ENCODE measurements around the gene CCL11.

The CCL11 gene

DNA sequence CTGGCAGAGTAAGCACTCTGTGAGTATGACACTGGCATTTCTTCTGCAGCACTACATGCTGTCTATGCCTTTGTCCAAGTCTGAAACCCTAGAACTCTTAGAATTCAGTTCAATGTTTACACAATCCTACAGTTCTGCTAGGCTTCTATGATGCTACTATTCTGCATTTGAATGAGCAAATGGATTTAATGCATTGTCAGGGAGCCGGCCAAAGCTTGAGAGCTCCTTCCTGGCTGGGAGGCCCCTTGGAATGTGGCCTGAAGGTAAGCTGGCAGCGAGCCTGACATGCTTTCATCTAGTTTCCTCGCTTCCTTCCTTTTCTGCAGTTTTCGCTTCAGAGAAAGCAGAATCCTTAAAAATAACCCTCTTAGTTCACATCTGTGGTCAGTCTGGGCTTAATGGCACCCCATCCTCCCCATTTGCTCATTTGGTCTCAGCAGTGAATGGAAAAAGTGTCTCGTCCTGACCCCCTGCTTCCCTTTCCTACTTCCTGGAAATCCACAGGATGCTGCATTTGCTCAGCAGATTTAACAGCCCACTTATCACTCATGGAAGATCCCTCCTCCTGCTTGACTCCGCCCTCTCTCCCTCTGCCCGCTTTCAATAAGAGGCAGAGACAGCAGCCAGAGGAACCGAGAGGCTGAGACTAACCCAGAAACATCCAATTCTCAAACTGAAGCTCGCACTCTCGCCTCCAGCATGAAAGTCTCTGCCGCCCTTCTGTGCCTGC lies 30.7 kb upstream of the CCL11 start, which contains the start of gene CCL2:
TSS of gene CCL2 (plus strand) at position 635 of the 730 bp plus-strand sequence. CDS start at position 700, 65 bp downstream.
- no peak for TF ChIP-seq POLR2A (IDR thresholded peaks at IDR 0.05; ENCODE audit: low read depth, low read length)
- TF ChIP-seq SPI1 (IDR thresholded peaks at IDR 0.05; ENCODE audit: low read depth, low read length), result no peak
- TF ChIP-seq POU2F2 (IDR thresholded peaks at IDR 0.05; ENCODE audit: low read depth, low read length), result no peak
- no peak for TF ChIP-seq POLR2AphosphoS5 (IDR thresholded peaks at IDR 0.05; ENCODE audit: low read depth, low read length)
- no peak for TF ChIP-seq PAX5 (IDR thresholded peaks at IDR 0.05; ENCODE audit: insufficient read depth, low read length, severe bottlenecking)
- TF ChIP-seq TAF1 (IDR thresholded peaks at IDR 0.05; ENCODE audit: low read depth, low read length), result no peak
- DNase-seq (ENCODE audit: insufficient read length, low spot score) (no peak), FAIRE-seq (no peak)

GRCh38 chr17:34255381-34255732 lies 30.2 kb upstream of the CCL11 start:
- no peak for TF ChIP-seq POLR2AphosphoS5 (IDR thresholded peaks at IDR 0.05; ENCODE audit: low read depth, low read length)
- TF ChIP-seq PAX5 (IDR thresholded peaks at IDR 0.05; ENCODE audit: insufficient read depth, low read length, severe bottlenecking), result no peak
- TF ChIP-seq POU2F2 (IDR thresholded peaks at IDR 0.05; ENCODE audit: low read depth, low read length), result no peak
- TF ChIP-seq TAF1 (IDR thresholded peaks at IDR 0.05; ENCODE audit: low read depth, low read length), result no peak
- TF ChIP-seq POLR2A (IDR thresholded peaks at IDR 0.05; ENCODE audit: low read depth, low read length), result no peak
- no peak for TF ChIP-seq SPI1 (IDR thresholded peaks at IDR 0.05; ENCODE audit: low read depth, low read length)
- FAIRE-seq, result no peak

DNA sequence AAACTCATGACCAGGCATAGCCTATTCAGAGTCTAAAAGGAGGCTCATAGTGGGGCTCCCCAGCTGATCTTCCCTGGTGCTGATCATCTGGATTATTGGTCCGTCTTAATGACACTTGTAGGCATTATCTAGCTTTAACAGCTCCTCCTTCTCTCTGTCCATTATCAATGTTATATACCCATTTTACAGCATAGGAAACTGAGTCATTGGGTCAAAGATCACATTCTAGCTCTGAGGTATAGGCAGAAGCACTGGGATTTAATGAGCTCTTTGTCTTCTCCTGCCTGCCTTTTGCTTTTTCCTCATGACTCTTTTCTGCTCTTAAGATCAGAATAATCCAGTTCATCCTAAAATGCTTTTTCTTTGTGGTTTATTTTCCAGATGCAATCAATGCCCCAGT lies 29.7 kb upstream of the CCL11 start:
- no peak for DNase-seq (ENCODE audit: insufficient read length, low spot score)
- TF ChIP-seq POLR2A (IDR thresholded peaks at IDR 0.05; ENCODE audit: low read depth, low read length), result no peak
- no peak for TF ChIP-seq PAX5 (IDR thresholded peaks at IDR 0.05; ENCODE audit: insufficient read depth, low read length, severe bottlenecking)
- TF ChIP-seq TAF1 (IDR thresholded peaks at IDR 0.05; ENCODE audit: low read depth, low read length), result no peak
- no peak for TF ChIP-seq POU2F2 (IDR thresholded peaks at IDR 0.05; ENCODE audit: low read depth, low read length)
- no peak for TF ChIP-seq POLR2AphosphoS5 (IDR thresholded peaks at IDR 0.05; ENCODE audit: low read depth, low read length)
- no peak for TF ChIP-seq SPI1 (IDR thresholded peaks at IDR 0.05; ENCODE audit: low read depth, low read length)
- FAIRE-seq, result no peak

More at GRCh38 chr17:34255381-34255732, 30.2 kb upstream of the CCL11 start:
- no peak for DNase-seq (ENCODE audit: insufficient read length, low spot score)

DNA sequence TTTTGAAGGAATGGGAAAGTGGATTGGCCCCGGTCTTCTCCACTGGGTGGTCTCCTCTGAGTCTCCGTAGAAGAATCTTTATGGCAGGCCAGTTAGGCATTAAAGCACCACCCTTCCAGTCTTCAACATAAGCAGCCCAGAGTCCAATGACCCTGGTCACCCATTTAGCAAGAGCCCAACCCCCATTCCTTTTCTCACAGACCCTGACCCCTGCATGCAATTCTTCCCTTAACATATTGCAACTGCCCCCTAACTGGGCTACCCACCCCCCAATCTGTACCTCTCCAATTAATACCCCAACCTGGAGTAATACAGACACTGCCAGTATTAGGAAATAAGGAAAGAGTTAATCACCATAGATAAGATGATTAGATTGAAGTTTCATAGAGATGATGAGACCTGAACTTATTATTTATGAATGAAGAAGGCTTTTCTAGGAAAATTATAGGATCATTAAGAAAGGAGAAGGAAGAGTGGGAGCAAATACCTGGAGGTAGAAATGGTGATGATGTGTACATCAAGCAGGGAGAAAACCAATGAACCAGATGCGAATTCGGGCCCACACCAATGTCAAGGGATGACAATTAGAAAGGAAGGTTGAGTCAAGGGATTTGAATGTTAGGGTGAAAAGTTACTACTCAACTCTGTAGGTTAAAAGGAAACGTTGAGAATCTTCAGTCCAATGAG lies 28.1 kb upstream of the CCL11 start:
- no peak for DNase-seq (ENCODE audit: insufficient read length, low spot score)
- no peak for FAIRE-seq
- no peak for TF ChIP-seq POU2F2 (IDR thresholded peaks at IDR 0.05; ENCODE audit: low read depth, low read length)
- no peak for TF ChIP-seq POLR2A (IDR thresholded peaks at IDR 0.05; ENCODE audit: low read depth, low read length)
- TF ChIP-seq TAF1 (IDR thresholded peaks at IDR 0.05; ENCODE audit: low read depth, low read length), result no peak
- no peak for TF ChIP-seq PAX5 (IDR thresholded peaks at IDR 0.05; ENCODE audit: insufficient read depth, low read length, severe bottlenecking)
- TF ChIP-seq POLR2AphosphoS5 (IDR thresholded peaks at IDR 0.05; ENCODE audit: low read depth, low read length), result no peak
- no peak for TF ChIP-seq SPI1 (IDR thresholded peaks at IDR 0.05; ENCODE audit: low read depth, low read length)

- DNase-seq (ENCODE audit: insufficient read length, low spot score) (no peak), FAIRE-seq (no peak)
These were observed 27.6 kb upstream of the CCL11 start for GRCh38 chr17:34257986-34258326.

DNA sequence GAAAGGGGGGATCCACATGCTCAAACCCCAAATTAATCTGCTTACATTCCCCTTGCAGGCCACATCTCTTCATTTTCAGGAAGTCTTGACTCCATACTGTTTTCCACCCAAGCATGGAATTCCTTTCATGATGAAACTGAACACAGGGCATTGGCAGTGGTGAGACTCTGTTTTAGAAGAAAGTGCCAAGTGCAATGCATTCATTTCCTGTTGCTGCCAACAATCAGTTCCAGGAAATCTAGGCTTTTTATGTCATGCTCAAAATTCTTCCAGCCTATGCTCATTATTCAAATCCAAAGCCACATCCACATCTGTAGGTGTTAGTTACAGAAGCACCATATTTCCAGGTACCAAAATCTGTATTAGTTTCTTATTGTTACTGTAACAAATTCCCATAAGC lies 26.4 kb upstream of the CCL11 start:
- FAIRE-seq (no peak), DNase-seq (ENCODE audit: insufficient read length, low spot score) (no peak)
- TF ChIP-seq POU2F2 (IDR thresholded peaks at IDR 0.05; ENCODE audit: low read depth, low read length) (no peak), TAF1 (IDR thresholded peaks at IDR 0.05; ENCODE audit: low read depth, low read length) (no peak), POLR2AphosphoS5 (IDR thresholded peaks at IDR 0.05; ENCODE audit: low read depth, low read length) (no peak), SPI1 (IDR thresholded peaks at IDR 0.05; ENCODE audit: low read depth, low read length) (no peak), PAX5 (IDR thresholded peaks at IDR 0.05; ENCODE audit: insufficient read depth, low read length, severe bottlenecking) (no peak), POLR2A (IDR thresholded peaks at IDR 0.05; ENCODE audit: low read depth, low read length) (no peak)

More at GRCh38 chr17:34257986-34258326, 27.6 kb upstream of the CCL11 start:
- no peak for TF ChIP-seq TAF1 (IDR thresholded peaks at IDR 0.05; ENCODE audit: low read depth, low read length)
- no peak for TF ChIP-seq SPI1 (IDR thresholded peaks at IDR 0.05; ENCODE audit: low read depth, low read length)
- TF ChIP-seq POU2F2 (IDR thresholded peaks at IDR 0.05; ENCODE audit: low read depth, low read length), result no peak
- no peak for TF ChIP-seq PAX5 (IDR thresholded peaks at IDR 0.05; ENCODE audit: insufficient read depth, low read length, severe bottlenecking)
- no peak for TF ChIP-seq POLR2AphosphoS5 (IDR thresholded peaks at IDR 0.05; ENCODE audit: low read depth, low read length)
- TF ChIP-seq POLR2A (IDR thresholded peaks at IDR 0.05; ENCODE audit: low read depth, low read length), result no peak

GRCh38 chr17:34260861-34261260 lies 24.7 kb upstream of the CCL11 start:
- no peak for TF ChIP-seq SPI1 (IDR thresholded peaks at IDR 0.05; ENCODE audit: low read depth, low read length)
- no peak for TF ChIP-seq POU2F2 (IDR thresholded peaks at IDR 0.05; ENCODE audit: low read depth, low read length)
- TF ChIP-seq TAF1 (IDR thresholded peaks at IDR 0.05; ENCODE audit: low read depth, low read length), result no peak
- no peak for TF ChIP-seq POLR2A (IDR thresholded peaks at IDR 0.05; ENCODE audit: low read depth, low read length)
- no peak for TF ChIP-seq PAX5 (IDR thresholded peaks at IDR 0.05; ENCODE audit: insufficient read depth, low read length, severe bottlenecking)
- TF ChIP-seq POLR2AphosphoS5 (IDR thresholded peaks at IDR 0.05; ENCODE audit: low read depth, low read length), result no peak
- no peak for FAIRE-seq
- DNase-seq (ENCODE audit: insufficient read length, low spot score), result no peak

DNA sequence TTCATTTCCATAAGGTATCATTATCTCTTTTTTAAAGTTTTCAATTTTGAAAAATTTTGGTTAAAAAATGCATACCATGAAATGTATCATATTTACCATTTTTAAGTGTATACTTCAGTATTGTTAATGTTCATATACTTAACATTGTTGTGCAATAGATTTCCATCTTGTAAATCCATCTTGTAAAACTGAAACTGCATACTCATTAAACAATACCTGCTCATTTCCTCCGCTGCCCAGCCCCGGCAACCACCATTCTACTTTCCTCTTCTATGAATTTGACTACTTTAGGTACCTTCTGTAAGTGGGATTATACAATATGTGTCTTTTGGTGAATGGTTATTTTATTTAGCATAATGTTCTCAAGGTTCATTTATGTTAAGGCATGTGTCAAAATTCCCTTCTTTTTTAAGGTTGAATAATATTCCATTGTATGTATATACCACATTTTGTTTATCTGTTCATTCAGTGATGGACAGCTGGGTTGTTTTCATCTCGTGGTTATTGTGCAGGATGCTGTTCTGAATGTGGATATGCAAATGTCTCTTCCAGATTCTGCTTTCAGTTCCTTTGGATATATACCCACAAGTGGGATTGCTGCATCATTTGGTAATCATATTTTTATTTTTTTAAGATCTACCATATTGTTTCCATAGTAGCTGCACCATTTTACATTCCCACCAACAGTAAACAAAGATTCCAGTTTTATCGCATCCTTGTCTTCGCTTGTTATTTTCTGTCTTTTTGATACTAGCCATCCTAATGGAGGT lies 23.8 kb upstream of the CCL11 start:
- TF ChIP-seq PAX5 (IDR thresholded peaks at IDR 0.05; ENCODE audit: insufficient read depth, low read length, severe bottlenecking) (no peak), TAF1 (IDR thresholded peaks at IDR 0.05; ENCODE audit: low read depth, low read length) (no peak), POLR2AphosphoS5 (IDR thresholded peaks at IDR 0.05; ENCODE audit: low read depth, low read length) (no peak), SPI1 (IDR thresholded peaks at IDR 0.05; ENCODE audit: low read depth, low read length) (no peak), POU2F2 (IDR thresholded peaks at IDR 0.05; ENCODE audit: low read depth, low read length) (no peak), POLR2A (IDR thresholded peaks at IDR 0.05; ENCODE audit: low read depth, low read length) (no peak)
- DNase-seq (ENCODE audit: insufficient read length, low spot score), result no peak
- FAIRE-seq, result no peak

DNA sequence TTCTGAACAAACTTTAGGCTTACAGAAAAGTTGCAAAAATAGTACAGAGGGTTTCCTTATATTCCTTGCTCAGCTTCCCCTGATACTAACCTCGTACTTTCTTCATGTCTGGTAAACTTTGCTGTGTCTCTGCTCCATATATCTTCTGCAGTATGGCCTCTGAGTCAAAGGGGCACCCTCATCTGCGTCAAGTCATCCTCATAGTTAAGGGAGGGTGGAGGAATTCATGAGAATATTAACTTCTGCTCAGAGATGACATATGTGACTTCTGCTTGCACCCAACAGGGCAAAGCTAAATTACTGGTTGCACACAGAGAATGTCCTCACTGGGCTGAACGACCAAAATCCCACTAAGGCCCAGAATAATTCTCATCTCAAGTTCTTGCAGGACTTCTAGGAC lies 19.8 kb upstream of the CCL11 start:
- TF ChIP-seq POU2F2 (IDR thresholded peaks at IDR 0.05; ENCODE audit: low read depth, low read length) (no peak), PAX5 (IDR thresholded peaks at IDR 0.05; ENCODE audit: insufficient read depth, low read length, severe bottlenecking) (no peak), POLR2A (IDR thresholded peaks at IDR 0.05; ENCODE audit: low read depth, low read length) (no peak), SPI1 (IDR thresholded peaks at IDR 0.05; ENCODE audit: low read depth, low read length) (no peak), TAF1 (IDR thresholded peaks at IDR 0.05; ENCODE audit: low read depth, low read length) (no peak), POLR2AphosphoS5 (IDR thresholded peaks at IDR 0.05; ENCODE audit: low read depth, low read length) (no peak)
- DNase-seq (ENCODE audit: insufficient read length, low spot score), result no peak
- FAIRE-seq, result no peak

Measured in GM12891 (cell line).